GM13976 (cell line): ENCODE results near the gene INPP5B.
A peak's percentile ranks its signal among the peaks of the same experiment; 100 is the strongest.
"Not testable (repeated sequence)": the region's sequence is repeated elsewhere in the genome, so short reads cannot be mapped to it uniquely, and the experiment has no call there.

Source experiments
- DNase-seq: peaks from one replicate; pipeline ENCODE4 v3.0.0; 2012; ENCODE audit warnings: low spot score
- in situ Hi-C: fragments of 300-500 bp; cut with MboI; formaldehyde crosslinking; loops from one replicate; pipeline ENCODE4 v1.12.0; 2022; ENCODE audit warnings: low sequenced_read_pairs, mixed read lengths, inconsistent platforms; ENCODE audit not compliant: unreplicated experiment
- TF ChIP-seq, protein P1 (sequence below): IDR thresholded peaks from 2 replicates; pipeline ENCODE4 v1.5.1; 2012; ENCODE audit warnings: borderline replicate concordance, mild to moderate bottlenecking; ENCODE audit not compliant: insufficient read depth; ENCODE audit errors: extremely low read depth, missing control alignments, control extremely low read depth

Gene INPP5B

DNA sequence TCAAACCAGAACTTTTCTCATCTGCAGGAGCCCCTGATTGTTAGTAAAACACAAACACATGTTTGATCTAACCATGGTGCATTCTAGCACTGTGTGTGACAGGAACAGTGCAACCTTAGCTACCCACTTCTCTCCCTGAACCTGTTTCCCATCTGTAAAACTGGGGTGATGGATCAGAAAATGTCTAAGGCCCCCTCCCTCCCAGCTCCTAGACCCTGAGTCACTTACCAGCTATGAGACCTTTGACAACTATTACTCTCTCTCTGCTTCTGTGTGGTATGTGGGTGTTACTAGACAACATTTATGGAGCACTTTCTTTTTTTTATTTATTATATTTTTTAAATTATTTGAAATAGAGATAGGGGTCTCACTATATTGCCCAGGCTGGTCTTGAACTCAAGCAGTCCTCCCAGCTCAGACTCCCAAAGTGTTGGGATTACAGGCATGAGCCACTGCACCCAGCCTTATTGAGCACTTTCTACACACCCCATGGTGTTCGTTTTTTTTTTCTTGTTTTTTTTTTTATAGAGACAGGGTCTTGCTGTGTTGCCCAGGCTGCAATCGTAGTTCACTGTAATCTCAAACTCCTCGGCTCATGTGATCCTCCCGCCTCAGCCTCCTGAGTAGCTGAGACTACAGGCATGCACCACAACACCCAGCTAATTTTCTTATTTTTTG, 2.6 kb downstream of the INPP5B start:
- no peak for DNase-seq
- TF ChIP-seq, protein P1, sequence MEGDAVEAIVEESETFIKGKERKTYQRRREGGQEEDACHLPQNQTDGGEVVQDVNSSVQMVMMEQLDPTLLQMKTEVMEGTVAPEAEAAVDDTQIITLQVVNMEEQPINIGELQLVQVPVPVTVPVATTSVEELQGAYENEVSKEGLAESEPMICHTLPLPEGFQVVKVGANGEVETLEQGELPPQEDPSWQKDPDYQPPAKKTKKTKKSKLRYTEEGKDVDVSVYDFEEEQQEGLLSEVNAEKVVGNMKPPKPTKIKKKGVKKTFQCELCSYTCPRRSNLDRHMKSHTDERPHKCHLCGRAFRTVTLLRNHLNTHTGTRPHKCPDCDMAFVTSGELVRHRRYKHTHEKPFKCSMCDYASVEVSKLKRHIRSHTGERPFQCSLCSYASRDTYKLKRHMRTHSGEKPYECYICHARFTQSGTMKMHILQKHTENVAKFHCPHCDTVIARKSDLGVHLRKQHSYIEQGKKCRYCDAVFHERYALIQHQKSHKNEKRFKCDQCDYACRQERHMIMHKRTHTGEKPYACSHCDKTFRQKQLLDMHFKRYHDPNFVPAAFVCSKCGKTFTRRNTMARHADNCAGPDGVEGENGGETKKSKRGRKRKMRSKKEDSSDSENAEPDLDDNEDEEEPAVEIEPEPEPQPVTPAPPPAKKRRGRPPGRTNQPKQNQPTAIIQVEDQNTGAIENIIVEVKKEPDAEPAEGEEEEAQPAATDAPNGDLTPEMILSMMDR: no peak
- in situ Hi-C loops: no loop called here

DNA sequence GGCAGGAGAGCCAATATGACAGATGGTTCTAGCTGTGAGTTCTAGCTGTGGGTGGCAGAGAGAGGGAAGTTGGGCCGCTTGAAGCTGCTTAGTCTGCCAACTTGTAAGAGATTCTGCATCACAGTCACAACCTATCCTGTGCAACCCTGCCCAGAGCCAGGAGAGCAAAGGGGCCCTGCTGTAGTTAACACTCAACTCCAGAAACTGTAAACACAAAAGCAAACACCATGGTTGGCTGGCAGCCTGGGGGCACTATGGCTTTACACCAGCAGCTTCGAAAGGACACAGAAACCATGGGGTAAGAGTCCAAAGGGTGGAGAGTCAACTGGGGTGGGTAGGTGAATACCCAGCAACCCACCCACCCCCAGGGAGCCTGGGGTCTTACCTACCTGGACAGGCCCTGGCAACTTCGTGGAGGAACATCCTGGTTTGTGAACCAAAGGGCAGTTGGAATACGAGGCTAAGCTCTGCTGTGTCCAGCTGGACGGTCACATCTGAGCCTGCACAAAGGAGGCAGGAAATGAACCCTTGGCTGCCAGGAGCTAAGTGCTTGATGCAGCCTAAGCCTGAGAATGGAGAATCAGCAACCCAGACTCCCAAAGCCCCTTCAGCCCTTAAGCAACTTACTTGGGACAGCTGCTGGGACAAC, 6.4 kb downstream of the INPP5B start:
- TF ChIP-seq, protein P1: no peak
- in situ Hi-C loops: no loop called here
- no peak for DNase-seq

DNA sequence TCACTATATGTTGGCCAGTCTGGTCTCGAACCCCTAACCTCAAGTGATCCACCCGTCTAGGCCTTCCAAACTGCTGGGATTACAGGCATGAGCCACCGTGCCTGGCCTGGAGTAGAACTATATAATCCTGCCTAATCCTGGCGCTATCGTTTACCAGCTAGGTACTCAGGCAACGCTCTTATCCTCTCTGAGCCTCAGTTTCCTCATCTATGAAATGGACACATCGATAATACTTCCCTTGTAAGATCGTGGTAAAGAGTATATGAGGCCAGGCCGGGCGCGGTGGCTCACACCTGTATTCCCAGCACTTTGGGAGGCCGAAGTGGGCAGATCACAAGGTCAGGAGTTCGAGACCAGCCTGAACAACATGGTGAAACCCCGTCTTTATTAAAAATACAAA, 10.1 kb downstream of the INPP5B start:
- DNase-seq, in situ Hi-C loops: not testable (repeated sequence)

DNA sequence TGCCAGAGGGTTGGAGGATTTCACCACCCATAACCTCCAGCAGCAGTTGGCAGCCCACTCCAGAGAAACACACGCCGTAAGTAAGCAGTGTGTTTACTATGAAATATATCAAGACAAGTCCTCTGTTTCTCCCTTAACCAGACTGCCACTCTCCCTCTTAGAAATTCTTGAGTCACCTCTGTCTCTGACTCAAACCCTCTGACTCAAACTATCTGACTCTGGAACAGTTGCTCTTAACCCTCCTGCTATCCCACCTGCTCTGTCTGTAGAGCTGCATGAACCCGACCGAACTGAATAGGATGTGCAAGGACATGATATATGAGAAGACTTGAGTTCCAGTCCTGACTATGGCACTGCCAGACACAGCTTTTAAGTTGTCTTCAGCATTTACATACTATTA, 14.1 kb downstream of the INPP5B start:
- in situ Hi-C loops: no loop called here
- TF ChIP-seq, protein P1: no peak
- DNase-seq: no peak

DNA sequence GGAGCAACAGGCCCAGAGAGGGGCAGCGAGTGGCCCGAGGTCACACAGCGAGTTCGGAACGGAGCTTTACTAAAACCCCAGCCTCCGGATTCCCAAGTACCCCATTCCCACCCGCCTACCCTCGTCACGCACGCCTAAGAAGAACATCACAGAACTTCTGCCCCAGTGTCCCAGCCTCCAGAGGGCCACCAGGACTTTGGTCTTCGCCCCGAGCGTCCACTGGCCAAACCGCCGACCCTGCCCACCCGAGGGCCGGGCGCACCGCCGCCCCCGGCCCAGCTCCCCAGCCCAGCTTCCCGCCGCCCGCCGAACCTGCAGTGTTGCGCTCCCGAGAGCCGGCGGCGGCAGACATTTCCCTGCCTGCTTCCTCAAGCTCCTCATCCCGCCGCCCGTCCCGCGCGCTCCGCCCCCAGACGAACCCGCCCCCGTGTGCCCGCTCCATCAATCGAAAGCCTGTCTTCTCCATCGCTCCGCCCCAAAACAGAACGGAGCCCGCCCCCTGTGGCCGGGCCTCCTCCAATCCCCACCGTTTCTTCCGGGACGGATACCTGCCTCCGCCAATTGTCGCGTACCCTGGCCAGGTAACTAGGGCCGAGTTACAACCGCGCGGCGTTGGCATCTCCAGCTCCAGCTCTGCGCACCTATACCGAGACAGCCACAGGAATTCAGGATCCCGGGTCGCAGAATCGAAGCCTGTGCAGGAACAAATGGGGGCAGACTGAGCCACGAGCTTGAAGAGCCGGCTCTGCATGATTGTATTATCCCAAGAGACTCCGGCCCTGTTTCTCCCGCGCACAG, 15.3 kb downstream of the INPP5B start:
- DNase-seq: peak; percentile 97
- in situ Hi-C loops: no loop called here
- TF ChIP-seq, protein P1: no peak

DNA sequence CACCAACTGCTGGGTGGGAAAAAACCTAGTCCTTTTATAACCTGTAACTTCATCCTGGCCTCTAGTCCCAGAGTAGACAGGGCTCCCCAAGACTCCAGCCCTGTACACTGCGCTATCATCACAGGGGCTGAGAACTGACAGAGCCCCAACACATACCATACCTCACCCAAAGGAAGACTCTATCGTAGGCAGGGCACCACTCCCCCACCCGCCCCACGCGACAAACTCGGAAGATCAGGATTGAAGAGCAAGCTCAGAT, 15.8 kb downstream of the INPP5B start:
- in situ Hi-C loops: no loop called here

More for the DNA sequence above, 15.8 kb downstream of the INPP5B start:
- TF ChIP-seq, protein P1: no peak
- no peak for DNase-seq
